ENCODE data around the gene NLRP8.
"Not testable (repeated sequence)": the region's sequence is repeated elsewhere in the genome, so short reads cannot be mapped to it uniquely, and the experiment has no call there.

GRCh38 chr19:55950566-55950965 lies 2.9 kb downstream of the NLRP8 start:
- not testable (repeated sequence) for TF ChIP-seq CTCF (conservative IDR thresholded peaks at IDR 0.05; ENCODE audit: low read depth, low read length); SMC3 (IDR thresholded peaks at IDR 0.05; ENCODE audit: low read depth, low read length); CEBPB (IDR thresholded peaks at IDR 0.05; ENCODE audit: low read depth, low read length); FOS (IDR thresholded peaks at IDR 0.05; ENCODE audit: low read depth, low read length); RFX5 (IDR thresholded peaks at IDR 0.05; ENCODE audit: low read depth, low read length); POLR2A (IDR thresholded peaks at IDR 0.05; ENCODE audit: low read depth, low read length); BHLHE40 (IDR thresholded peaks at IDR 0.05; ENCODE audit: low read depth, low read length); ELK1 (IDR thresholded peaks at IDR 0.05; ENCODE audit: borderline replicate concordance, low read depth, low read length); RAD21 (IDR thresholded peaks at IDR 0.05; ENCODE audit: low read length); MXI1 (IDR thresholded peaks at IDR 0.05; ENCODE audit: borderline replicate concordance, low read depth, low read length)
